GM18858 (cell line): ENCODE measurements around the gene CACNA2D1.

Source experiments
- ATAC-seq: cut with Tn5 transposase; IDR thresholded peaks from one replicate; pipeline ENCODE4 v1.9.1; 2021; ENCODE audit not compliant: unreplicated experiment

Gene CACNA2D1

GRCh38 chr7:82128546-82128945, 315.0 kb downstream of the CACNA2D1 start:
- ATAC-seq, result no peak

GRCh38 chr7:82126576-82126975, 317.0 kb downstream of the CACNA2D1 start:
- ATAC-seq, result no peak

GRCh38 chr7:82124445-82124844, 319.1 kb downstream of the CACNA2D1 start:
- ATAC-seq, result no peak

- ATAC-seq, result no peak
Measured at GRCh38 chr7:82122275-82122674, 321.3 kb downstream of the CACNA2D1 start.

- ATAC-seq, result no peak
Measured at GRCh38 chr7:82114237-82114636, 329.3 kb downstream of the CACNA2D1 start.

- ATAC-seq, result no peak
Measured at GRCh38 chr7:82110146-82110840, 333.3 kb downstream of the CACNA2D1 start.

- ATAC-seq, result no peak
Measured at GRCh38 chr7:82109288-82109687, 334.3 kb downstream of the CACNA2D1 start.

- no peak for ATAC-seq
Measured at GRCh38 chr7:82106201-82106600, 337.4 kb downstream of the CACNA2D1 start.

GRCh38 chr7:82105463-82105862, 338.1 kb downstream of the CACNA2D1 start:
- ATAC-seq, result no peak

- no peak for ATAC-seq
Measured at GRCh38 chr7:82098414-82098813, 345.2 kb downstream of the CACNA2D1 start.

GRCh38 chr7:82091126-82091684, 352.4 kb downstream of the CACNA2D1 start:
- no peak for ATAC-seq

GRCh38 chr7:82087099-82087498, 356.5 kb downstream of the CACNA2D1 start:
- ATAC-seq, result no peak

GRCh38 chr7:82085116-82085515, 358.5 kb downstream of the CACNA2D1 start:
- no peak for ATAC-seq

GRCh38 chr7:82081644-82082224, 361.8 kb downstream of the CACNA2D1 start:
- no peak for ATAC-seq

- peak; percentile 59 for ATAC-seq
Measured at GRCh38 chr7:82080254-82080927, 363.2 kb downstream of the CACNA2D1 start.

- ATAC-seq, result no peak
Measured at GRCh38 chr7:82079527-82079926, 364.1 kb downstream of the CACNA2D1 start.

- peak; percentile 41 for ATAC-seq
Measured at GRCh38 chr7:82078807-82079206, 364.8 kb downstream of the CACNA2D1 start.

GRCh38 chr7:82071468-82071867, 372.1 kb downstream of the CACNA2D1 start:
- ATAC-seq, result no peak

GRCh38 chr7:82067628-82068264, 375.8 kb downstream of the CACNA2D1 start:
- ATAC-seq, result no peak

- ATAC-seq, result no peak
Measured at GRCh38 chr7:82057476-82057875, 386.1 kb downstream of the CACNA2D1 start.

- no peak for ATAC-seq
Measured at GRCh38 chr7:82056282-82056681, 387.3 kb downstream of the CACNA2D1 start.
